BJ (cell line): Measurements from ENCODE around the gene FGF1. TPM values are rescaled to one million over a fixed set of nuclear protein-coding genes. Genes with fewer than 3 reads are reported as not detected.

ENCODE experiments used
- CTCF ChIA-PET: fragments of 350-600 bp; formaldehyde crosslinking; extraction: SDS; loops from one replicate; lab custom pipeline; 2021; ENCODE audit warnings: antibody characterized with exemption, inconsistent platforms; lab: Yijun Ruan, JAX
- POLR2A ChIA-PET: fragments of 300-600 bp; sonication (Branson Sonifier 250); formaldehyde crosslinking; extraction: SDS; loops from one replicate; lab custom pipeline; 2021; ENCODE audit warnings: antibody characterized with exemption; lab: Charles Lee
- DNase-seq: peaks from one replicate; pipeline ENCODE4 v3.0.0-alpha.2; 2011; ENCODE audit warnings: low read depth
- H3K27me3 ChIP-seq: 2 replicates; pipeline ENCODE4 v1.6.0; 2011; ENCODE audit warnings: low read length; ENCODE audit not compliant: control insufficient read depth, insufficient read depth
- H3K36me3 ChIP-seq: 2 replicates; pipeline ENCODE4 v1.5.1; 2011; ENCODE audit warnings: low read length; ENCODE audit not compliant: control insufficient read depth, insufficient read depth
- H3K4me3 ChIP-seq: 2 replicates; pipeline ENCODE4 v1.5.1; 2011; ENCODE audit warnings: low read depth, mild to moderate bottlenecking, control low read depth, low read length
- polyA plus RNA-seq: library from polyadenylated mRNA; depleted of rRNA; stranded (reverse); fragments of >200 nt; gene quantifications from 2 replicates; pipeline ENCODE4 v1.2.3, GENCODE V29; 2011
- TF ChIP-seq, protein P1 (sequence below): IDR thresholded peaks from 2 replicates; pipeline ENCODE4 v1.5.1; 2011; ENCODE audit warnings: low read depth, mild to moderate bottlenecking, control low read depth, inconsistent platforms, low read length, moderate library complexity; ENCODE audit not compliant: insufficient read depth

The FGF1 gene
- polyA plus RNA-seq, 1 experiment = 14.8 TPM

DNA sequence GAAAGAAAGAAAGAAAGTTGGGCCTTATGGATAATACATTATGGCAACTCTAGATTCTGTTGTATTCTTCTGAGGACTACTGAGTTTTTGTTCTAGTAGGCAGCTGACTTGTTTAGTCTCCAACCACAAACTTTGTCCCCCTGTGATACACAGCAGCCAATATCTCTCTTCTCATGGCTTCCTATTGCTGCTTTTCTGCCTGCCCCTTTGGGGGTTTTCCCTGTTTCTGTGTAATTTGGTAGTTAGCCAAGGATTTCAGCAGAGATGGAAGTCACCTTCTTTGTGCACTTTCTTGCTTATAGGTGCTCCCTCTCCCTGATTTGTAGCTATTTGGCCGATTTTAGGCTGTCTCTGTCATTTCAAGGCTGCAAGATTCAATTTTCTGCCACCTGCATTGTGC, 109.6 kb downstream of the FGF1 start:
- TF ChIP-seq, protein P1, sequence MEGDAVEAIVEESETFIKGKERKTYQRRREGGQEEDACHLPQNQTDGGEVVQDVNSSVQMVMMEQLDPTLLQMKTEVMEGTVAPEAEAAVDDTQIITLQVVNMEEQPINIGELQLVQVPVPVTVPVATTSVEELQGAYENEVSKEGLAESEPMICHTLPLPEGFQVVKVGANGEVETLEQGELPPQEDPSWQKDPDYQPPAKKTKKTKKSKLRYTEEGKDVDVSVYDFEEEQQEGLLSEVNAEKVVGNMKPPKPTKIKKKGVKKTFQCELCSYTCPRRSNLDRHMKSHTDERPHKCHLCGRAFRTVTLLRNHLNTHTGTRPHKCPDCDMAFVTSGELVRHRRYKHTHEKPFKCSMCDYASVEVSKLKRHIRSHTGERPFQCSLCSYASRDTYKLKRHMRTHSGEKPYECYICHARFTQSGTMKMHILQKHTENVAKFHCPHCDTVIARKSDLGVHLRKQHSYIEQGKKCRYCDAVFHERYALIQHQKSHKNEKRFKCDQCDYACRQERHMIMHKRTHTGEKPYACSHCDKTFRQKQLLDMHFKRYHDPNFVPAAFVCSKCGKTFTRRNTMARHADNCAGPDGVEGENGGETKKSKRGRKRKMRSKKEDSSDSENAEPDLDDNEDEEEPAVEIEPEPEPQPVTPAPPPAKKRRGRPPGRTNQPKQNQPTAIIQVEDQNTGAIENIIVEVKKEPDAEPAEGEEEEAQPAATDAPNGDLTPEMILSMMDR = no peak
- DNase-seq = no peak
- CTCF ChIA-PET = interaction anchor here (1.1 kb wide), 1 partner anchor 79 kb away, joined by 3 read pairs; no protein-coding TSS in a partner anchor
- Histone ChIP-seq H3K36me3 (no peaks in the 10 kb centered on the region), H3K4me3 (no peak overlapping the region), H3K27me3 (no peaks in the 10 kb centered on the region)
- POLR2A ChIA-PET = no interaction called here

DNA sequence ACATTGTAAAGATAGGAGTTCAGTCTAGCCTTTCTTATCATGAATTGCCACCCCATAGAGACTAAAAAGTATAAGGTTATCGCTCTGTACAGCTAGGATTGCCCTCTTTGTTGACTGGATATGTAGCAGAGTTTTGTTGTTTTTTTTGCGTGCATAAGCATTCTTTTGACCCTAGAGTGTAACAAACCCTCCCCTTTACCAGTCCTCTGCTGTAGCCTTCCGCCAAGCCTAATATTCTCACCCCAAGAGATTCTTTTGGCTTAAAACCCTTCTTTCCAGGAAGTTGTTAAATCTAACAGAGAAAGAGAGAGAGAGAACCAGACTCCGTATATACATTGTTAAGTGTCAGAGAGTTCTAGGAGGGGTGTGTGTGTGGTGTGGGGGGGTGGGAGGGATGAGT, 113.9 kb downstream of the FGF1 start:
- no peak overlapping the region for H3K4me3 ChIP-seq
- no peak for DNase-seq
- ChIA-PET CTCF (interaction anchor here (0.7 kb wide), 1 partner anchor 15 kb away, joined by 3 read pairs; no protein-coding TSS in a partner anchor), POLR2A (no interaction called here)
- no peaks in the 10 kb centered on the region for H3K36me3 ChIP-seq
- no peaks in the 10 kb centered on the region for H3K27me3 ChIP-seq
- TF ChIP-seq, protein P1 = no peak

DNA sequence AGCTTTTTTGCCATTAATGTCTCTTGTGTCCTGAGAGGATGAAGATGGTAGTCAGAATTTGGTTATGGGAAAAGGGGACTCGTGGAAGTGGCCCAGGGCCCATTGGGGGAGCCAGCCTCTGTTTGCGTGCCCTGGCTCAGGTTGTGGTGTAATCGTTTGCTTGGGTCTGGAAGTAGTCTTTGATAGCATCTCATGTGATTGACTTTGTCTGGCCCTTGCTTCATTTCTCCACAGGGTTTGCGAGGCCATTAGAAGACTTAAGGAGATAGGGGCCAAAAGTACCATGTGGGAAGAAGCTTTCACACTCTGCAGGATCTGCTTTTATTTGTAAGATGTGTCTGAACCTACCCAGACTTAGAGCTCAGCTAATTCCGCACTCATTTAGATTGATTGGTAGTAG, 114.5 kb downstream of the FGF1 start:
- no peak overlapping the region for H3K4me3 ChIP-seq
- ChIA-PET CTCF (interaction anchor here (0.7 to 1.1 kb wide), 2 partner anchors 16 to 142 kb away, joined by 3 to 5 read pairs; no protein-coding TSS in a partner anchor), POLR2A (no interaction called here)
- DNase-seq = no peak
- H3K27me3 ChIP-seq = no peaks in the 10 kb centered on the region
- H3K36me3 ChIP-seq = no peaks in the 10 kb centered on the region
- TF ChIP-seq, protein P1 = no peak

DNA sequence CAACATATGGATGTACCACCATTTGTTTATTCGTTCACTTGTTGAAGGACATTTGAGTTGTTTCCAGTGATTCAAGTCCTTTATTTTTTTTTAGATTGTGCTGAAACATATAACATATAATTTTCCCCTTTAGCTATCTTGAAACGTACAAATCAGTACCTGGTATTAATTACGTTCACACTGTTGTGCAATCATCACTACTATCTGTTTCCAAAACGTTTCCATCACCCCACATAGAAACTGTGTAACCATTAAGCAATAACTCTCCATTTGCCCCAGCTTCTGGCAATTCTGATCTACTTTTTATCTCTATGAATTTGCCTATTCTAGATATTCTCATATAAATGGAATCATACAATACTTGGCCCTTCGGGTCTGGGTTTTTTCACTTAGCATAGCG, 116.0 kb downstream of the FGF1 start:
- no peak overlapping the region for H3K4me3 ChIP-seq
- POLR2A ChIA-PET = no interaction called here

DNA sequence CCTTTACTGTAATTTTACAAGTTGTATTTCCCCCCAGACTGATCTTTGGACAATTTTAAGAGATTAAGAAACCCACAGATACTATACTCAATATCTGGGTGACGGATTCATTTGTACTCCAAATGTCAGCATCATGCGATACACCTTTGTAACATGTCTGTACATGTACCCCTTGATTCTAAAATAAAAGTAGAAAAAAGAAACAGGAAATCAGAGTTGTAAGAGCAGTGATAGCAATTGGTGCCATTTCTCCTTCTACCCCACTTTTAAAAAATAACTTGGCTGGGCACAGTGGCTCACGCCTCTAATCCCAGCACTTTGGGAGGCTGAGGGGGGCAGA, 116.9 kb downstream of the FGF1 start:
- no peaks in the 10 kb centered on the region for H3K27me3 ChIP-seq
- CTCF ChIA-PET = interaction anchor here (1.1 kb wide), 1 partner anchor 417 kb away, joined by 3 read pairs; no protein-coding TSS in a partner anchor
- TF ChIP-seq, protein P1 = no peak

More for the DNA sequence above, 116.0 kb downstream of the FGF1 start:
- Histone ChIP-seq H3K36me3 (no peaks in the 10 kb centered on the region), H3K27me3 (no peaks in the 10 kb centered on the region)
- DNase-seq = no peak
- TF ChIP-seq, protein P1 = no peak
- CTCF ChIA-PET = interaction anchor here (0.7 kb wide), 1 partner anchor 242 kb away, joined by 3 read pairs; no protein-coding TSS in a partner anchor

More for the DNA sequence above, 116.9 kb downstream of the FGF1 start:
- H3K36me3 ChIP-seq = no peaks in the 10 kb centered on the region
- no peak overlapping the region for H3K4me3 ChIP-seq
- no peak for DNase-seq
- POLR2A ChIA-PET = no interaction called here
